LHCN-M2 (cell line): Measurements from ENCODE around the gene CPNE9. TPM values are rescaled to one million over a fixed set of nuclear protein-coding genes. Genes with fewer than 3 reads are reported as not detected.
A peak's percentile ranks its signal among the peaks of the same experiment; 100 is the strongest.

ENCODE experiments used
- DNase-seq: peaks from one replicate; pipeline ENCODE4 v3.0.0-alpha.2; 2012; ENCODE audit warnings: low read depth
- total RNA-seq: library from RNA; depleted of rRNA; stranded (reverse); fragments of >200 nt; gene quantifications from 2 replicates; pipeline ENCODE4 v1.2.3, GENCODE V29; 2014

Gene CPNE9
- total RNA-seq, 1 experiment from 2014 or later = not detected

DNA sequence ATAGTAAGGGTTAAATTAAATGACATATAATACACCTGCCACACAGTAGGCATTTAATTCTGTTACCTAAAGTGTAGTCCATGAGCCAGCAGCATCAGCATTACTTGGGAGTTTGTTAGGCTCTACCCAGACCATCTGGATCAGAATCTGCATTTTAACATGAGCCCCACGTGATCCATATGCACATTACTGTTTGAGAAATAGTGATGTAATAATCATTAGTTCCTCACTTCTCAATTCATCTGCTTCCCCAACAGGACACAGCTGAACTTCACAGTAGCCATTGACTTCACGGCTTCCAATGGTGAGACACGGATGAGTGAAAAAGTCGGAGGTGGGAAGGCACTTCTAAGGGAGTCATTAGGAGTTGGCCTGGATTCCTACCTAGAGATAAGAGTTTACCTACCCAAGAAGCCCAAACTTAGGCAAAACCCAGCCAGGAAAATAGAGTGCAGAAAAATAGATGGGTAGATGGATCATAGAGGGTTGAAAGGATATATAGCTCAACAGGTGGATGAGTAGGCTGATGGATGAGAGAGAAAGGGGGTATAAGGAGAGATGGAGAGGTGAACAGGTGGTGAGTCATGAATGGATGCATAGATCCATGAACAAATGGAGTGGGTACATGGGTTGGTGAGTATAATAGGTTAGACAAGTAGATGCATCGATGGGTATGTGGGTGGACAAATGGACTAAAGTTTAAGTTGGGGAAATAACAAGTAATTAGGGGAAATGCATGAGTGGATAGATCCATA lies 13.3 kb downstream of the CPNE9 start:
- no peak for DNase-seq

DNA sequence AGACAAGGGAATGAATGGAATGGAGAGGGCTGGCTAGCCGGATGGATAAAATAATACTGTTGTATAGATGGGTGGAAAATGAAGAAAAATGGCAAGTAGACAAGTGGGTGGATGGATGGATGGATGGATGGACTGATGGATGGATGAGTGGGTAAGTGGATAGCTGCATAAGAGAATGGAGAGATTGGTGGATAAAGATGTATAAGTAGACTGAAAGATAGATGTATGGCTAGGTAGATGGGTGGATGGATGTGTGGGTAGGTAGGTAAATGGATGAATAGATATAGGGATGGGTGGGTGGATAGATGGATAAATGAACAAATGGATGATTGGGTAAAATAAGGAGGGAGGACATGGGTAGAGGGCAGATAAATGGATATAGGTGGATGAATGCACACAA lies 13.9 kb downstream of the CPNE9 start:
- no peak for DNase-seq

DNA sequence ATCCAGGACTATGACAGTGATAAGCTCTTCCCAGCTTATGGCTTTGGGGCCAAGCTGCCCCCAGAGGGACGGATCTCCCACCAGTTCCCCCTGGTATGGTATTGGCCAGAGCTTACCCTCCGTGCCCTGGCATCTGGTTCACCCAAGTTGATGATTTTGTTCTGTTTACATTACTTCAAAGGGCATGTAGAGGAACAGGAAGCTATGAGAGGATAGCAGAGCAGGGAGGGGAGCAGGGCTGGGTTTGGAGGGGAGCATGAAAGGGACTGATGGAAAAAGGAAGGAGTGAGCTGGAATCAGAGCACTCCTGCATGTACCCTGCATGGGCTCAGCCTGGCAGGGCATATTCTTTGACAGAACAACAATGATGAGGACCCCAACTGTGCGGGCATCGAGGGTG lies 14.5 kb downstream of the CPNE9 start:
- DNase-seq = no peak

DNA sequence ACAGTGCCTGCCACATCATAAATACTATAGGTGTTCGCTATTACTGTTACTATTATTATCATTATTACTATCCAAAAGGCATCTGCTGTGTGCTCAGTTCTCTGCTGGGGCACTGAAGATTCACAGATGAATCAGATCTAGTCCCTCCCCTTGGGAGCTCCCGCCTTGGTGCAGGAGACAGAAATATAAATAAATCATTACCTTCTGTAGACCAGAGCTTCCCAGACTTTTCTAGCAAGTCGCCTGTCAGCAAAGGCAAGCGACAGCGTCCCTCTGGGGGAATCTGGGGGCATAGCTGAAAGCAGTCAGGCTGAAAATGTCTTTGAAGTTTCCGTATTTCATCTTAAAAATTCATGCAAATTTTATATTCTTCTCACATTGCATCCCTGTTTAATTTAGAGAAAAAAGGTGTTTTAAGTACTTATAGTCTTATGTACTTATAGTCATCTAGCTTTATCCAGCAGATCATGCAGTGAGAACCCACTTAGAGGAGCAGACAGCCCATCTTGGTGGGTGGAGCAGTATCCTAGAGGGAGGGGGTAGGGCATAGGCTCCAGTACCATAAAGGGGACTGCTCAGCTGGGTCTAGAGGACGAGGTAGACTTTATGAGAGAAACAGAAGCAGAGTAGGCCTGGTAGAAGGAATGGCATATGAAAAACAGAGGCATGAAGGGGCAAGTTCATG lies 17.5 kb downstream of the CPNE9 start:
- DNase-seq = no peak

DNA sequence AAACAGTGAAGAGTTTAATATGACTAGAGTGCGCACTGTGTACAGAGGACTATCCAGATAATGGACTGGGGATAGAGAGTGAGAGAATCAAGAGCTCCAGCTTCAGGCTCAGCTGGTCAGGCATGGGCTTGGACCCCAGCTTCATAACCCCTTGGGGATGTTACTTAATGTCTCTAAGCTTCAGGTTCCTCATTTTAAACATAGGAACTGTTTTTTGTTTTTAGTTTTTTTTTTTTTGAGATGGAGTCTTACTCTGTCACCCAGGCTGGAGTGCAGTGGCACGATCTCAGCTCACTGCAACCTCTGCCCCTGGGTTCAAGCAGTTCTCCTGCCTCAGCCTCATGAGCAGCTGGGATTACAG lies 18.0 kb downstream of the CPNE9 start:
- no peak for DNase-seq

DNA sequence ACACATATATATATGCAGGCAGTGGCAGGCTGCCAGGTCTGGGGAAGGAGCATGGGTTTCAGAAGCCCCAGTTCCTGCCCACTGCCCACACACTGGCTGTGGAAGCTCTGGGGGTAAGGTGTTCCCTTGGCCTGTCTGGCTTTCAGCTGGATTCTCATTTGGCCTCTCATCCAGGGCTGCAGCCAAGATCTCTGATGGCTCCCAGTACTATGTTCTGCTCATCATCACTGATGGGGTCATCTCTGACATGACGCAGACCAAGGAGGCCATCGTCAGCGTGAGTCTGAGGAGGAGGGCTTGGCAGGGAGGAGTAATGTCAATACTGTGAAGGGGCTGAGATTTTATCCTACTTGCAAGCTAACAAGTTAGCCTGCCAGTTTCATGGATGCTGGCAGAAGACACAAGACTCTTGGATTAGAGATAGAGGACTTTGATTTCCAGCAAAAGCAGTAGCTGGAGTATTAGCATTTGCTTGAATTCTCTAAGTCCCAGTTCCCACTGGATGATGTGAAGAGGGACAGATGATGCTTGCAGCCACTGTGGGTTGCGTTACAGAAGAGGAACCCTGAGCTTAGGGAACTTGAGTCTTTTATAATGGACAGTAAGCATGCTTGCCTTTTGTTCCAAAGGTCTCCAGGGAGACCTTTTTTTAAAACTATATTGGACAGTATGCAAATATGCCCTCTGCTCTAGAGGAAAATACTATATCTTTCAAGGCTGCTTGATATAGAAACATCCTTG lies 22.3 kb downstream of the CPNE9 start:
- DNase-seq = no peak

DNA sequence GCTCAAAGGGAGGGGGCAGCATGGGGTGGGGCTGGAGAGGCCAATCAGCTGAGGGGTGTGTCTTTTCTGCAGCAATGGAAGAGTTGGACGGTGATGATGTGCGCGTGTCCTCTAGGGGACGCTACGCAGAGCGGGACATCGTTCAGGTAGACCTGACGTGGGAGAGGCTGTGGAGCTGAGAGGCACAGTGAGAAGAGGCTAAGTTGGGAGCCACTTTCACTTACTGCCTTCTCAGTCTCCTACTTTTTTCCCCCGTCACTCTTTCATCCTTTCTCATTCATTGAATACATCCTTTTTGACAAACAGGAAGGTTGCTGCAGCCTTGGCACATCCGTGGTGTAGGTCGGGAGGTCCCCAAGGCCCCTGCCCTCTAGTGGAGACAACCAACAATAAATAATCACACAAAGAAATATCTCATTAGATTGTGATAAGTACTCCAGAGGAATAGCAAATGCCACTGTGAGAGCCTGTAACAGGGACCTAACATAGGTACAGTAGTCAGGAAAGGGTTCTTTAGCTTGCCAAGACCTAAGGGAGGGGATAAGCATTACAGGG lies 23.5 kb downstream of the CPNE9 start:
- DNase-seq = no peak

DNA sequence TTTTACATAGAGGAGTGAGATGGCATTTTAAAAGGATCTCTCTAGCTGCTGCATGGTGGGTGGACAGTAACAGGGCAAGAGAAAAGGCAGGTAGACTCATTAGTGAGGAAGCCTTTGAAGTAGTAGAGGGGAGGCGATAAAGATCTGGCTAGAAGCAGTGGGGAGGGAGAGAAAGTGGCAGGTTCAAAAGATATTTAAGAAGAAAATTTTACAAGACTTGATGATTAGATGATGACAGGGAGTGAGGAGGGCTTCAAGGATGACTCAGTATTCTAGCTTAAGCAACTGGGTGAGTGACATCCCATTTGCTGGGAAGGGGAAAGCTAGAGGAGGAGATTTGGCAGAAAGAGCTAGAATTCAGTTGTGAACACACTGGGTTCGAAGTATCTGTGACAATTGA lies 24.1 kb downstream of the CPNE9 start:
- peak; percentile 42 for DNase-seq

DNA sequence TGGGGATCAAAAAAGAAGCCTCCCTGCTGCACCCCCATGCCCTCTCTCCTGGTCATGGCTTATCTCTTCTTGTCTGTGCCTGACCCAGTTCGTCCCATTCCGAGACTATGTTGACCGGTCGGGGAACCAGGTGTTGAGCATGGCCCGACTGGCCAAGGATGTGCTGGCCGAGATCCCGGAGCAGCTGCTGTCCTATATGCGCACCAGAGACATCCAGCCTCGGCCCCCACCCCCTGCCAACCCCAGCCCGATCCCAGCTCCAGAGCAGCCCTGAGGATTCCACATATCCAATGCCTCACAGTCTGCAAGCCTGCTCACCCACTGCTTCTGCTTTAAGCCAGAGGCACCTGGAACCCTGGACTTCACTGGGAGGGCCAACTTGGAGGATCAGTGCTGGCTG lies 25.8 kb downstream of the CPNE9 start:
- DNase-seq = no peak

DNA sequence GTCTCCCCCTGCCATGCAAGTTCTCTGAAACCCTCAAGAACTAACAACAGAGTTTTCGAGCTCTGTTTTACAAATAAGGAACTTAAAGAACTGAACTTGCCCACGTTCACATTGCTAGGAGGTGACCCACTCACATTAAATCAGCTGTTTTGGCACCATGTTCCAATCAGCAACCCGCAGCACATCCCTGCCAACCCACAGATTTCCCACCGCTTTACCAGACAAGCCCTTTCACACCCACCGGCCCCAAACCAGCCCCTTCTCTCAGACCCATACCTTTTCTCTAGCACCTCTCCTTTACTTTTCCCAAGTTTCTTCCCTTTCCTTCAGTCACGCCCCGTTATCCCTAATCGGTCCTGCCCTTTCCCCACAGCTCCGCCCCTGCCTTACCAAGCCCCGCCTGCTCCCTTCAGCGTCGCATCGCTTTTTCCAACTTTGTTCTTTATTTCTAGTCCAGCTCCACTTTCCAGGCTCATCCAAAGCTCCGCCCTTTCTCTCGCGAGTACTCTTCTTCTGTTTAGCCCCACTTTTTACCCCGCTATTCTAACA lies 27.1 kb downstream of the CPNE9 start:
- DNase-seq = no peak

DNA sequence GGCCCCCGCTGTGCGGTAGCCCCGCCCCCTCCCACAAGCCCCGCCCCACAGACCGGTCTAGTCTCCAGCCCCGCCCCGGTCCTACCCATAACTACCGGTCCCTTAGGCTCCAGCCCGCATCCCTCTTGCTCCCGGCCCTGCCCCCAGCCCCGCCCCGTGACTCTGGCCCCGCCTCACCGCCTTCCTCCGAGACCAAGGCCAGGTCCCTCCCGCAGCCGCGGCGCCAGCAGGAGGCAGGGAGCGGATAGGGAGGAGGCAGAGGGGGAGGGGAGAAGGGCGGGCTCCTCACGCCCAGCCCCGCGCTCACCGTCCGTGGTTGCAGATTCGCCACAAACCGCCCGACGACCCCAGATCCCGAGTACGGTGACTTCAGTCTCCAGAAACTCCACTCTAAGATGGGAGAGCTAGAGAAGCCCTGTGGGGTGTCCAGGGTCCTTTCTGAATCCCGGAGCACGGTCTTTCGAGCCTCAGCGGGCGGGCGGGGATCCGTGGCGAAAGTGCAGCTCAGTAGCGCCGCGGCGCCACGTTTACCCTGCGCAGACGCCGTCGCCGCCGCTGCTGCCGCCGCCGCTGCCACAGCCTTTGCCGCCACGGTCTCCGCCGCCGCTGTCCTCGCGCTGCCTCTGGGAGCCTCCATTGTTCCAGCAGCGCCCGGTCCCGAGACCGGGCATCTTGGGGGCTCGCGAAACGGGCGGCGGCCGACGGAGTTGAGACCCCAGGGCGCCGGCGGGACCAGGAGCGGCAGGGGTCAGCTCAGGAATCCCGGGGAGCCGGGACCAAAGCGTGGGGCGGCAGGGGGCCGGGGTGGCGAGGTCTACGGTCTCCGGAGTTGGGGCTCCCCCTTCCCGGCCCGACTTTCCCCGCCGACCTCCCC lies 27.8 kb downstream of the CPNE9 start, which contains the start of gene BRPF1:
Gene BRPF1 (plus strand): TSS at position 530 of the 874 bp plus-strand sequence. CDS start 2,406 bp downstream, outside the sequence.
- peak; percentile 99 for DNase-seq

DNA sequence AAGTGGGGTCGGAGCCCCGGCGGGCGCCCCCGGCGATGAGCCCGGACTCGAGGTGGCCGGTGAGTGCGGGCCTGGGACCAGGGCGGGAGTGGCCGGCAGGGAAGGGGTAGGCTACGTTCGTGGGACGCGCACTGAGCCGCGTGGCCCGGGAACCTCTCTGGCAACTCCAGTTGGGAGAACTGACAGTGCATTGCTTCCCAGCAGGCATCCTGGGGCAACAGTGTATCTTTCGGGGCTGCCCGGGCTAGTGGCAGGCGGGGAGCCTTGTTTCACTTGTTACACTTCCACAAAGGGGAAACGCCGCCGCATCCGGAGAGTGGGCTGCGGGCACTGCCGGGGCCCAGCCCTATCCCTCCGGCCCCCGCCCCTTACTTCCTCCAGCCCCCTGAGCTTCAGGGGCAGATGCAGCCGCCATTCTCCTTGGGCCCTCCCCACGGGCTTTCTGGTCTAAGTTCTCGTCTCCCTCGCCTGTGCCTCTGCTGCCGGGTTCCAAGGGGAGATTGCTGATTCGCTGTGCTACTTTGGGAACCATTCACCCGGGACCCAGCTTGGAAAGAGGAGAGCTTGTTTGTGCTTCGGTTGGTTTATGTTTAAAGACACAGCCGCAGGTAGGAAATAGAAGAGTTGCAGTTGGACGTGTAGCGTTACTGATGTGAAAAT lies 28.6 kb downstream of the CPNE9 start:
- DNase-seq = no peak

DNA sequence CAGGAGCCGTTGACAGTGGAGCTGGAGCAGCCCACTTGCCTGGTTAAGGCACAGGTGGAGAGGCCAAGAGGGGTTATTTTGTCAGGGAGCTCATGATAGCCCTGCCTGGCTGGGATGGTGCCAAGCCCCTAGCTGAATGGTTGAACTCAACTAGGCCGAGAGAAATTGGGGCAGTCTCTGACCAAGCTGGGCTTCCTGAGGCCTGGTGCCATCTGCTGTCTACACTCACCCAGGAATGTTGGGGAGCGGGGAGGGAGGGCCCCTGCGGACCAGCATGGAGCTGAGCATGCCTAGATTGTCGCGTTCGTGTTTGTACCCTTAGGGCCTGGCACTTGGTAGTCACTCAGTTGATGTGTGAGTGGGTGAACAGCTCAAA lies 29.1 kb downstream of the CPNE9 start:
- DNase-seq = peak; percentile 61

DNA sequence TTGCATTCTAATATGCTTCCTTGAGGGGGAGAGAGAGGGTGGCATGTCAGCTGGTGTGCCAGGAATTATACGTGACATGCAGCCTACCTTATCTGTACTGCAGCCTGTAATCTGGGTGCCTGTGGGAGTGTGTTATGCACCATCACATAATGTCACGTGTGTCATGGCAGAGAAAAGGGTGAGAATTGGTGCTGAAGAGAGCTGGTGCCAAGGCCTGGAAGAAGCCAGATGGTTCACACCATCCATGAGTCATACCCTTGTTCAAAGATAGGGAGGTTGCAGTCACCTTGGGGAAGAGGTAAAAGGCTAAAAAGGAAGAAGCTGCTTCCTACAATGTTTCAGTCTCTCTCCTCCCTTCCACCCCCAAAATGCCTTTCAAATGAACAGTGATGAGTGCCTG lies 33.2 kb downstream of the CPNE9 start:
- DNase-seq = no peak

DNA sequence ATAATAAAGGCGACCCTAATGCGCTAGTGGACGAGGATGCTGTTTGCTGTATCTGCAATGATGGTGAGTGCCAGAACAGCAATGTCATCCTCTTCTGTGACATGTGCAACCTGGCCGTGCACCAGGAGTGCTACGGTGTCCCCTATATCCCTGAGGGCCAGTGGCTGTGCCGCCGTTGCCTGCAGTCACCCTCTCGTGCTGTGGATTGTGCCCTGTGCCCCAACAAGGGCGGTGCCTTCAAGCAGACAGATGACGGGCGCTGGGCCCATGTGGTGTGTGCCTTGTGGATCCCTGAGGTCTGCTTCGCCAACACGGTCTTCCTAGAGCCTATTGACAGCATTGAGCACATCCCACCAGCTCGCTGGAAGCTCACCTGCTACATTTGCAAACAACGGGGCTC lies 35.5 kb downstream of the CPNE9 start:
- no peak for DNase-seq

DNA sequence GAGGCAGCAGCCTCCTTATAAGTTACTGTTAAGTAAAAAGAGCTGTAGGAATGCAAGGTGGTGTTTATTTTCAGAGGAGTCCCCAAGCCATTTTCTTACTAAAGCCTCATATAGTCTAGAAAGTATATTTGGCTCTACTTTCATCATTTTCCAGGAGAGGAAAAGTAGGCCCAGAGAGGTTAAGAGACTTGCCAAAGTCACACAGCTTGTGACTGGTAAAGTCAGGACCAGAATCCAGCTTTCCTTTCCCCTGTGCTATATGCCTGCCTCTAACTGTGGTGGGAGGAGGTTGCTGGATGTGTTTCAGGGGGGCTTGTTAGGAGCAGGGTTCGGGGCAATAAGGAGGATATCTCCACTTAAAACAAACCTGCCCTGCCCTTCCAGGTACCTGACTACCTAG lies 38.9 kb downstream of the CPNE9 start:
- DNase-seq = no peak

DNA sequence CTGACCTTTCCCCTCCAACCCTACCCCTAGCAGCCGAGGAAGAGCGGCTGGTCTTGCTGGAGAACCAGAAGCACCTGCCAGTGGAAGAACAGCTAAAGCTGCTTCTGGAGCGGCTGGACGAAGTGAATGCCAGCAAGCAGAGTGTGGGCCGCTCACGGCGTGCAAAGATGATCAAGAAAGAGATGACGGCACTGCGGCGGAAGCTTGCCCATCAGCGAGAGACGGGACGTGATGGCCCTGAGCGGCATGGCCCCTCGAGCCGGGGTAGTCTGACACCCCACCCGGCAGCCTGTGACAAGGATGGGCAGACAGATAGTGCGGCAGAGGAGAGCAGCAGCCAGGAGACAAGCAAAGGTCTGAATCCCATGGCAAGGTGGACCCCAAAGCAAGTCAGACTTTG lies 39.9 kb downstream of the CPNE9 start:
- no peak for DNase-seq

DNA sequence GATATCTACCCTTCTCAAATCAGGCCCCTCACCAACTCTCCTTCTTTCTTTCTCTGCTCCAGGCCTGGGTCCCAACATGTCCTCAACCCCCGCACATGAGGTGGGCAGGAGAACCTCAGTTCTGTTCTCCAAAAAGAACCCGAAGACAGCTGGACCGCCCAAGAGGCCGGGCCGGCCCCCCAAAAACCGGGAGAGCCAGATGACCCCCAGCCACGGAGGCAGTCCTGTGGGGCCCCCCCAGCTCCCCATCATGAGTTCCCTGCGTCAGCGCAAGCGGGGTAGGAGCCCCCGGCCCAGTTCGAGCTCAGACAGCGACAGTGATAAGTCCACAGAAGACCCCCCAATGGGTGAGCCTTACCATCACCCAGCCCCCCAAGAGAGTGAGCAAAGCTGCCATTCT lies 40.5 kb downstream of the CPNE9 start:
- DNase-seq = no peak

DNA sequence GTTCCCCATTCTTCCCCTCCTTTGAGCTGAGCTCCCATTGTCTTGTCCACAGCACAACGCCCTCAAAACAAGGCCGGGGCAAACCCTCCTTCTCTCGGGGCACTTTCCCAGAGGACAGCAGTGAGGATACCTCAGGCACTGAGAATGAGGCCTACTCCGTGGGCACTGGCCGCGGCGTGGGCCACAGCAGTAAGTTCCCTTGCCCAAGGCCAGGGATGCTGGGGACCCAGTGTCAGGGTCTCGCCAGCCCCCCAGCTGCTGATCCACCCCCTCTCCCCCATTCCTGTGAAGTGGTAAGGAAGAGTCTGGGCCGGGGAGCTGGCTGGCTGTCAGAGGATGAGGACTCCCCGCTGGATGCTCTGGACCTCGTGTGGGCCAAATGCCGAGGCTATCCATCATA lies 41.9 kb downstream of the CPNE9 start:
- DNase-seq = no peak

DNA sequence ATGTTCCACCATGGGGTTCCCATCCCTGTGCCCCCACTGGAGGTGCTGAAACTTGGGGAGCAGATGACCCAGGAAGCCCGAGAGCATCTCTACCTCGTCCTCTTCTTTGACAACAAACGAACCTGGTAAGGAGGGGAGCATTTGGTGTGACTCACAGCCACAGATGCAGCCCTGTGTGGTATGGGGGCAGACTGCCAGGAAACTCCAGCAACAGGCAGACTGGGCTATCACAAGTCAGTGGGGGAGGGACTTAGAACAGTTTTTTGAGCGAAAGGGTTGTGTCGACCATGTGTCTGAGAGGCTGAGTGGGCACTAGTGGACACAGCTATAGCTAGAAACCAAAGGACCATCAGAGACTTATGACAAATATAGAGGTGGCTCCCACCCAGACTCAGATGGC lies 42.7 kb downstream of the CPNE9 start:
- peak; percentile 83 for DNase-seq

DNA sequence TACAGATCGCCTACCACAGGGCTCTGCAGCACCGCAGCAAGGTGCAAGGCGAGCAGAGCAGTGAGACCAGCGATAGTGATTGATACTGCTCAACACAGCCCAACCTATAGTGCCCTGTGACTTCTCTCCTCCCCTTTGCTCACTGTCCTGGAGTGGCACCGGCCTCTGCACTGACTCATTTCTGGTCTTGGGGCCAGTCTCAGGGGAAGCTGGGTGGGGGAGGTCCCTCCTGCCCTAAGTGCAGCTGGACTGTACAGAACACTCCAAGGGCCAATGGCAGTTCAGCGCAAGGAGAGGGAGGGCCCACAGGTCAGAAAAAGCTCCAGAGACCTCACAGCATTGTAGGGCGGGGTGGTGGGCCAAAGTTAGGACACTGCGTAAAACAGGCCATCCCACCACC lies 43.6 kb downstream of the CPNE9 start:
- peak; percentile 89 for DNase-seq
